HEK293T (cell line): ENCODE measurements around the gene SHF.

ENCODE experiments used
- ARNT ChIP-seq: fragments of 450-650 bp; IDR thresholded peaks from 2 replicates; pipeline ENCODE4 v1.6.1; 2017; ENCODE audit warnings: mild to moderate bottlenecking
- BHLHE40 ChIP-seq: fragments of 450-650 bp; IDR thresholded peaks from 2 replicates; pipeline ENCODE4 v1.6.1; 2016; ENCODE audit warnings: mild to moderate bottlenecking, moderate library complexity, borderline replicate concordance
- FOXA1 ChIP-seq: fragments of 450-650 bp; IDR thresholded peaks from 2 replicates; pipeline ENCODE4 v1.6.1; 2016; ENCODE audit warnings: mild to moderate bottlenecking
- FOXK2 ChIP-seq: fragments of 450-650 bp; IDR thresholded peaks from 2 replicates; pipeline ENCODE4 v1.6.1; 2016; ENCODE audit warnings: mild to moderate bottlenecking
- FOXM1 ChIP-seq: fragments of 450-650 bp; IDR thresholded peaks from 2 replicates; pipeline ENCODE4 v1.6.1; 2017; ENCODE audit warnings: mild to moderate bottlenecking, borderline replicate concordance
- L3MBTL2 ChIP-seq: fragments of 450-650 bp; conservative IDR thresholded peaks from 2 replicates; pipeline ENCODE4 v1.6.1; 2016; ENCODE audit warnings: mild to moderate bottlenecking
- NFRKB ChIP-seq: fragments of 450-650 bp; IDR thresholded peaks from 2 replicates; pipeline ENCODE4 v1.6.1; 2016; ENCODE audit warnings: mild to moderate bottlenecking, moderate library complexity
- SP1 ChIP-seq: fragments of 450-650 bp; IDR thresholded peaks from 2 replicates; pipeline ENCODE4 v1.6.1; 2017
- TARDBP ChIP-seq: fragments of 450-650 bp; IDR thresholded peaks from 2 replicates; pipeline ENCODE4 v1.6.1; 2016
- TF ChIP-seq, protein P1 (sequence below): fragments of 450-650 bp; IDR thresholded peaks from 2 replicates; pipeline ENCODE4 v1.6.1; 2016

DNA sequence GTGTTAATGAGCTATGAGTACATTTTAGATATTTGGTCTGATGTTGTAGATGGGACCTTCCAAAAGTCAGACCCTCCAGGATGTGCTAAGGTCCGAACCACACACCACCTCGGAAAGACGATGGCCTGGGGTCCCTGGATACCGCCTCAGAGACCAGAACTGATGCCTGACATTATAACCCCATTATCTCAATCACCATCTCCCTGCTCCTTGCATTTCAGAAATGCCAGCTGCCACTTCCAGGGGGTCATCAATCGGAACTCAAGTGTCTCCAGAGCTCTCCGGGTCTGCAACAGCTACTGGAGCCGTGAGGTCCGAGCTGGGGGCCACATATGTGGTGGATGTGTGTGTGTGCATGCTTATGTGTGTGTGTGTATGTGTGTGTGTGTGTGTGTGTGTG, 50.1 kb downstream of the SHF start:
- TF ChIP-seq ARNT (no peak), SP1 (no peak), NFRKB (no peak), TARDBP (no peak), L3MBTL2 (no peak), FOXA1 (no peak), FOXM1 (no peak), BHLHE40 (no peak), FOXK2 (no peak)
- TF ChIP-seq, protein P1, sequence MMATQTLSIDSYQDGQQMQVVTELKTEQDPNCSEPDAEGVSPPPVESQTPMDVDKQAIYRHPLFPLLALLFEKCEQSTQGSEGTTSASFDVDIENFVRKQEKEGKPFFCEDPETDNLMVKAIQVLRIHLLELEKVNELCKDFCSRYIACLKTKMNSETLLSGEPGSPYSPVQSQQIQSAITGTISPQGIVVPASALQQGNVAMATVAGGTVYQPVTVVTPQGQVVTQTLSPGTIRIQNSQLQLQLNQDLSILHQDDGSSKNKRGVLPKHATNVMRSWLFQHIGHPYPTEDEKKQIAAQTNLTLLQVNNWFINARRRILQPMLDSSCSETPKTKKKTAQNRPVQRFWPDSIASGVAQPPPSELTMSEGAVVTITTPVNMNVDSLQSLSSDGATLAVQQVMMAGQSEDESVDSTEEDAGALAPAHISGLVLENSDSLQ = no peak
